Measurements from ENCODE around the gene ZBED4.

DNA sequence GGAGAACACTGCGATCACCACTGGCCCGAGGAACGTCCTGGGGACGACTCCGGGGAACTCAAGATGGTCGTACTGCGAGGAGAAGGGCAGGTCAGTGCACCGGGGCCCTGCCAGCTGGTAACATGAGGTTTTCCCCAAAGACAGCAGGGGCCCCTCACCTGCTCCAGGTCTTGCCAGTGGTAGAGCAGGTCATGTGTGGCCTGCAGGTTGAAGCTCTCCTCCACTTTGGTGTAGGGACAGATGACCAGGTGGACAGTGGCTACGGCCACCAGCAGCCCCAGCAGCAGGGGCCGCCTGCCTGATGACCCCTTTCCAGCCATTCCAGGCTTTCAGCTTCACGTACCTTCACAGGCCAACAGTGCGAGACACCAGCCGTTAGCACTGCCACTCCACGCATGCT is 59.8 kb downstream of the ZBED4 start:
- TF ChIP-seq, protein P1, sequence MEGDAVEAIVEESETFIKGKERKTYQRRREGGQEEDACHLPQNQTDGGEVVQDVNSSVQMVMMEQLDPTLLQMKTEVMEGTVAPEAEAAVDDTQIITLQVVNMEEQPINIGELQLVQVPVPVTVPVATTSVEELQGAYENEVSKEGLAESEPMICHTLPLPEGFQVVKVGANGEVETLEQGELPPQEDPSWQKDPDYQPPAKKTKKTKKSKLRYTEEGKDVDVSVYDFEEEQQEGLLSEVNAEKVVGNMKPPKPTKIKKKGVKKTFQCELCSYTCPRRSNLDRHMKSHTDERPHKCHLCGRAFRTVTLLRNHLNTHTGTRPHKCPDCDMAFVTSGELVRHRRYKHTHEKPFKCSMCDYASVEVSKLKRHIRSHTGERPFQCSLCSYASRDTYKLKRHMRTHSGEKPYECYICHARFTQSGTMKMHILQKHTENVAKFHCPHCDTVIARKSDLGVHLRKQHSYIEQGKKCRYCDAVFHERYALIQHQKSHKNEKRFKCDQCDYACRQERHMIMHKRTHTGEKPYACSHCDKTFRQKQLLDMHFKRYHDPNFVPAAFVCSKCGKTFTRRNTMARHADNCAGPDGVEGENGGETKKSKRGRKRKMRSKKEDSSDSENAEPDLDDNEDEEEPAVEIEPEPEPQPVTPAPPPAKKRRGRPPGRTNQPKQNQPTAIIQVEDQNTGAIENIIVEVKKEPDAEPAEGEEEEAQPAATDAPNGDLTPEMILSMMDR (IDR thresholded peaks at IDR 0.05) = no peak
- TF ChIP-seq POLR2A (IDR thresholded peaks at IDR 0.05) = no peak

Measured in uterus (tissue), 2 donors.